SK-N-SH treated with all-trans-retinoic acid at 6 μM for 48 hours (cell line): ENCODE measurements around the gene ARHGEF4.

Source experiments
- ATAC-seq: fragments of 200-7000 bp; cut with Tn5 transposase; 3 replicates; pipeline ENCODE4 v1.9.1; 2020; ENCODE audit warnings: mild to moderate bottlenecking, moderate library complexity
- ARNTL ChIP-seq: fragments of 450-650 bp; formaldehyde crosslinking; IDR thresholded peaks from 2 replicates; pipeline ENCODE4 v1.5.0; 2020; ENCODE audit warnings: low read depth, mild to moderate bottlenecking, moderate library complexity, borderline replicate concordance
- CREB5 ChIP-seq: fragments of 250-450 bp; sonication (Bioruptor Pico); IDR thresholded peaks from 2 replicates; pipeline ENCODE4 v1.5.1; 2020; ENCODE audit warnings: low read depth, mild to moderate bottlenecking, moderate library complexity
- CSDC2 ChIP-seq: fragments of 250-450 bp; sonication (Bioruptor Pico); IDR thresholded peaks from 2 replicates; pipeline ENCODE4 v1.5.0; 2020; ENCODE audit warnings: mild to moderate bottlenecking, moderate library complexity
- CSRNP3 ChIP-seq: fragments of 250-450 bp; sonication (Bioruptor Pico); IDR thresholded peaks from 2 replicates; pipeline ENCODE4 v1.5.1; 2021; ENCODE audit warnings: mild to moderate bottlenecking, moderate library complexity
- ESRRG ChIP-seq: fragments of 250-450 bp; sonication (Bioruptor Pico); IDR thresholded peaks from 2 replicates; pipeline ENCODE4 v1.6.1; 2021; ENCODE audit warnings: mild to moderate bottlenecking
- GLIS3 ChIP-seq: fragments of 250-450 bp; sonication (Bioruptor Pico); IDR thresholded peaks from 2 replicates; pipeline ENCODE4 v1.5.0; 2020; ENCODE audit warnings: mild to moderate bottlenecking, moderate library complexity
- ISL1 ChIP-seq: fragments of 250-450 bp; sonication (Bioruptor Pico); IDR thresholded peaks from 2 replicates; pipeline ENCODE4 v2.1.2; 2022; ENCODE audit warnings: mild to moderate bottlenecking, moderate library complexity
- TOX ChIP-seq: fragments of 250-450 bp; sonication (Bioruptor Pico); IDR thresholded peaks from 2 replicates; pipeline ENCODE4 v1.8.0; 2021; ENCODE audit warnings: mild to moderate bottlenecking, moderate library complexity, borderline replicate concordance
- ZC3H10 ChIP-seq: fragments of 250-450 bp; sonication (Bioruptor Pico); IDR thresholded peaks from 2 replicates; pipeline ENCODE4 v1.5.1; 2021; ENCODE audit warnings: mild to moderate bottlenecking, moderate library complexity
- ZFP3 ChIP-seq: fragments of 250-450 bp; sonication (Bioruptor Pico); IDR thresholded peaks from 2 replicates; pipeline ENCODE4 v1.5.0; 2020; ENCODE audit warnings: mild to moderate bottlenecking, moderate library complexity
- ZFP30 ChIP-seq: fragments of 450-650 bp; formaldehyde crosslinking; IDR thresholded peaks from 2 replicates; pipeline ENCODE4 v1.5.0; 2022; ENCODE audit warnings: mild to moderate bottlenecking, moderate library complexity
- ZNF565 ChIP-seq: fragments of 450-650 bp; formaldehyde crosslinking; conservative IDR thresholded peaks from 2 replicates; pipeline ENCODE4 v1.5.0; 2020; ENCODE audit warnings: low read depth, mild to moderate bottlenecking, moderate library complexity
- ZNF70 ChIP-seq: fragments of 450-650 bp; formaldehyde crosslinking; IDR thresholded peaks from 2 replicates; pipeline ENCODE4 v1.5.0; 2020; ENCODE audit warnings: mild to moderate bottlenecking, moderate library complexity
- ZNF8 ChIP-seq: fragments of 450-650 bp; formaldehyde crosslinking; IDR thresholded peaks from 2 replicates; pipeline ENCODE4 v1.5.0; 2020; ENCODE audit warnings: mild to moderate bottlenecking, moderate library complexity
- TF ChIP-seq, protein P1 (sequence below): fragments of 250-450 bp; sonication (Bioruptor Pico); IDR thresholded peaks from 2 replicates; pipeline ENCODE4 v1.8.0; 2020; ENCODE audit warnings: mild to moderate bottlenecking, moderate library complexity, borderline replicate concordance
- TF ChIP-seq, protein P2 (sequence below): fragments of 250-450 bp; sonication (Bioruptor Pico); IDR thresholded peaks from 2 replicates; pipeline ENCODE4 v1.8.0; 2021; ENCODE audit warnings: low read depth, mild to moderate bottlenecking, moderate library complexity, borderline replicate concordance
- TF ChIP-seq, protein P3 (sequence below): fragments of 250-450 bp; sonication (Bioruptor Pico); IDR thresholded peaks from 2 replicates; pipeline ENCODE4 v1.5.0; 2020; ENCODE audit warnings: mild to moderate bottlenecking, moderate library complexity

Gene ARHGEF4, protein sequence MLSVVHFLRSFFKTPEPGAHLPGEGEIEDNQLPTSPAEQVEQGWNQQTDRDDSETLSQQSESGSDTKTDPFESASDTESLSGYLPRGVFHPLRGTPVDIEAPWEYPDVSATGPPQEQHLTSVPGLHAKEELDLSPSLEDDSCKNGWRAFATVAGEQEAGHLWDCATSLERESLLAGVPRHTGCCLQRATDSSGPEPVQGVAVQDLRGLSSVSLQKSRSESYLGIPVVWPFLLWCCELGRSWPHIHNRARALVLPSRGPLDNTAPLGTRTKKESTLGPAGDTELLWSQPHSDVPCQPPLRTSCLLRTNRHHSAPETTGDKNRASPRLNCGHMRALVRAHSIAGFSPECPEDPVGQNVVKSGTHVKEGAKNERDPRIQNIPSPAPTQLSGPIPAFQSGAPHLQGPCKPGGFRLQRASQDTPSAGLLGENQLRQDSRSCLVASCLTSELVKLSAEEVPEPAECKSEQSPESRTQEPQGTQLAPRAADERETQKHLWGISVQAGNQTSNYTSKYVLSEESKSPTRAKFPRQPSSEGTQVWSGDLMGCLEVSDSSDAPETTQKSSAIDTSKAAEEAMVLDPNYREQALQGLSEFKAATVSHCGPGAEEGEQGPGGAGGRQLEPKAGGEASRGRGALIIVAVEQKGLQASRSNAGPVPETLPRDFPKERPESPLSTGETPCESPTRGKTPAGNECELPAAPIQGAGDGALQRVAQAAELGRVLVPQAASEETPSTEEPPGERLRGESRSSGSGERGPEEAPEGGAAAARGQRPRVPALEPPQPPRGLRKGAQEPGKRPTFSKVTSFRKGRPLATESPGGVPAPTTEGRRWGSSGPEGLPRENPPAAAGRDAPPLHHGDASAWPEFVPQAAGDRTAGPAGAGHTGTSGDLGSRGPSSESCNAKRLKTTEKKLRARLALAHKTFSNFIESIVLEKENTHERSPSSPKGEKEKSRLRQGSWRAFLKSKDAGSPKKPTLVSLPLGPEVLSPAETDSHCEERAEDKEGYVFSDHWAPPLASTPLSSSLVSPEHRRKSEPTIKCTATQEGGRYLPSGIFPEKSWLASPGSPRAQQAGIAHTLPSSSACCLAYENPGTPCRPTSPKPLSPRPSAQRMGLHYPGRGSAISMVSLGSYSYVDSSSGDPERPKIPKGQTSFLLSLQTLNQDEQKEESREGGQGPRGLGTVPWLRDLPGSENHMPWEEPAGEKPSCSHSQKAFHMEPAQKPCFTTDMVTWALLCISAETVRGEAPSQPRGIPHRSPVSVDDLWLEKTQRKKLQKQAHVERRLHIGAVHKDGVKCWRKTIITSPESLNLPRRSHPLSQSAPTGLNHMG (N-terminal part only)

GRCh38 chr2:130836501-130837174, at the start of gene ARHGEF4:
ARHGEF4 (plus strand) TSS chr2:130836914; CDS start chr2:130836954, 40 bp downstream.
- peak; percentile 33 for ATAC-seq
- TF ChIP-seq ZNF565 (CRISPR knock-in tag) (no peak), ESRRG (CRISPR knock-in tag) (no peak), ZFP3 (CRISPR knock-in tag) (no peak), CSDC2 (CRISPR knock-in tag) (no peak), TOX (CRISPR knock-in tag) (no peak), CREB5 (CRISPR knock-in tag) (no peak), ZC3H10 (CRISPR knock-in tag) (no peak), ZNF8 (no peak), CSRNP3 (CRISPR knock-in tag) (no peak), ARNTL (CRISPR knock-in tag) (no peak)
- TF ChIP-seq, protein P1, sequence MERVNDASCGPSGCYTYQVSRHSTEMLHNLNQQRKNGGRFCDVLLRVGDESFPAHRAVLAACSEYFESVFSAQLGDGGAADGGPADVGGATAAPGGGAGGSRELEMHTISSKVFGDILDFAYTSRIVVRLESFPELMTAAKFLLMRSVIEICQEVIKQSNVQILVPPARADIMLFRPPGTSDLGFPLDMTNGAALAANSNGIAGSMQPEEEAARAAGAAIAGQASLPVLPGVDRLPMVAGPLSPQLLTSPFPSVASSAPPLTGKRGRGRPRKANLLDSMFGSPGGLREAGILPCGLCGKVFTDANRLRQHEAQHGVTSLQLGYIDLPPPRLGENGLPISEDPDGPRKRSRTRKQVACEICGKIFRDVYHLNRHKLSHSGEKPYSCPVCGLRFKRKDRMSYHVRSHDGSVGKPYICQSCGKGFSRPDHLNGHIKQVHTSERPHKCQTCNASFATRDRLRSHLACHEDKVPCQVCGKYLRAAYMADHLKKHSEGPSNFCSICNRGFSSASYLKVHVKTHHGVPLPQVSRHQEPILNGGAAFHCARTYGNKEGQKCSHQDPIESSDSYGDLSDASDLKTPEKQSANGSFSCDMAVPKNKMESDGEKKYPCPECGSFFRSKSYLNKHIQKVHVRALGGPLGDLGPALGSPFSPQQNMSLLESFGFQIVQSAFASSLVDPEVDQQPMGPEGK (CRISPR knock-in tag): no peak
- TF ChIP-seq, protein P2, sequence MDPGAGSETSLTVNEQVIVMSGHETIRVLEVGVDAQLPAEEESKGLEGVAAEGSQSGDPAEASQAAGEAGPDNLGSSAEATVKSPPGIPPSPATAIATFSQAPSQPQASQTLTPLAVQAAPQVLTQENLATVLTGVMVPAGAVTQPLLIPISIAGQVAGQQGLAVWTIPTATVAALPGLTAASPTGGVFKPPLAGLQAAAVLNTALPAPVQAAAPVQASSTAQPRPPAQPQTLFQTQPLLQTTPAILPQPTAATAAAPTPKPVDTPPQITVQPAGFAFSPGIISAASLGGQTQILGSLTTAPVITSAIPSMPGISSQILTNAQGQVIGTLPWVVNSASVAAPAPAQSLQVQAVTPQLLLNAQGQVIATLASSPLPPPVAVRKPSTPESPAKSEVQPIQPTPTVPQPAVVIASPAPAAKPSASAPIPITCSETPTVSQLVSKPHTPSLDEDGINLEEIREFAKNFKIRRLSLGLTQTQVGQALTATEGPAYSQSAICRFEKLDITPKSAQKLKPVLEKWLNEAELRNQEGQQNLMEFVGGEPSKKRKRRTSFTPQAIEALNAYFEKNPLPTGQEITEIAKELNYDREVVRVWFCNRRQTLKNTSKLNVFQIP (CRISPR knock-in tag): no peak
- TF ChIP-seq, protein P3, sequence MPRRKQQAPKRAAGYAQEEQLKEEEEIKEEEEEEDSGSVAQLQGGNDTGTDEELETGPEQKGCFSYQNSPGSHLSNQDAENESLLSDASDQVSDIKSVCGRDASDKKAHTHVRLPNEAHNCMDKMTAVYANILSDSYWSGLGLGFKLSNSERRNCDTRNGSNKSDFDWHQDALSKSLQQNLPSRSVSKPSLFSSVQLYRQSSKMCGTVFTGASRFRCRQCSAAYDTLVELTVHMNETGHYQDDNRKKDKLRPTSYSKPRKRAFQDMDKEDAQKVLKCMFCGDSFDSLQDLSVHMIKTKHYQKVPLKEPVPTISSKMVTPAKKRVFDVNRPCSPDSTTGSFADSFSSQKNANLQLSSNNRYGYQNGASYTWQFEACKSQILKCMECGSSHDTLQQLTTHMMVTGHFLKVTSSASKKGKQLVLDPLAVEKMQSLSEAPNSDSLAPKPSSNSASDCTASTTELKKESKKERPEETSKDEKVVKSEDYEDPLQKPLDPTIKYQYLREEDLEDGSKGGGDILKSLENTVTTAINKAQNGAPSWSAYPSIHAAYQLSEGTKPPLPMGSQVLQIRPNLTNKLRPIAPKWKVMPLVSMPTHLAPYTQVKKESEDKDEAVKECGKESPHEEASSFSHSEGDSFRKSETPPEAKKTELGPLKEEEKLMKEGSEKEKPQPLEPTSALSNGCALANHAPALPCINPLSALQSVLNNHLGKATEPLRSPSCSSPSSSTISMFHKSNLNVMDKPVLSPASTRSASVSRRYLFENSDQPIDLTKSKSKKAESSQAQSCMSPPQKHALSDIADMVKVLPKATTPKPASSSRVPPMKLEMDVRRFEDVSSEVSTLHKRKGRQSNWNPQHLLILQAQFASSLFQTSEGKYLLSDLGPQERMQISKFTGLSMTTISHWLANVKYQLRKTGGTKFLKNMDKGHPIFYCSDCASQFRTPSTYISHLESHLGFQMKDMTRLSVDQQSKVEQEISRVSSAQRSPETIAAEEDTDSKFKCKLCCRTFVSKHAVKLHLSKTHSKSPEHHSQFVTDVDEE (CRISPR knock-in tag): no peak

DNA sequence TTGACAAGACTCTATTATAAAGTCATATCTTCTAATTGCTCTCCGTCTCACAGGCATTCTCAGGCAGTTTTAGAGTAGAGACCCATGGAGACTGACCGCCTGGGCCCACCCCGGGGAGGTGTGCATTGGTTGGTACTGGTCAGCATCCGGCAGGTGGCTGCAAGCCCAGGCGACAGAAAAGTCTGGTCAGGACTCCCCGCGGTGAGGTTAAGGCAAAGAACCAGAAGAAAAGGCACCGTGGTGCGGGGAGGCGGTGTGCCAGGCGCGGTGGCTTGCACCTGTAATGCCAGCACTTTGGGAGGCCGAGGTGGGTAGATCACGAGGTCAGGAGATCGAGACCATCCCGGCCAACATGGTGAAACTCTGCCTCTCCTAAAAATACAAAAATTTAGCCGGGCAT, 48.9 kb upstream of the ARHGEF4 start:
- no peak for ATAC-seq
- TF ChIP-seq ZNF70 (no peak), ZFP30 (CRISPR knock-in tag) (no peak), GLIS3 (no peak), ISL1 (CRISPR knock-in tag) (no peak), ZC3H10 (CRISPR knock-in tag) (no peak), ARNTL (CRISPR knock-in tag) (no peak), CSDC2 (CRISPR knock-in tag) (no peak), CREB5 (CRISPR knock-in tag) (no peak), ZFP3 (CRISPR knock-in tag) (no peak)
- TF ChIP-seq, protein P2 (CRISPR knock-in tag): no peak
